WTC11 (cell line): ENCODE measurements around the gene CEP131. TPM values are rescaled to one million over a fixed set of nuclear protein-coding genes. Genes with fewer than 3 reads are reported as not detected.

Experiments used
- ATAC-seq: fragments of 200-7000 bp; cut with Tn5 transposase; 2 replicates; pipeline ENCODE4 v1.10.0; 2021; ENCODE audit warnings: mild to moderate bottlenecking, moderate library complexity
- CTCF ChIA-PET: fragments of 300-600 bp; sonication (Branson Sonifier 250); formaldehyde crosslinking; loops from one replicate; lab custom pipeline; 2021; ENCODE audit warnings: antibody characterized with exemption; lab: Charles Lee
- POLR2A ChIA-PET: fragments of 350-600 bp; sonication (Branson Sonifier 250); formaldehyde crosslinking; loops from one replicate; lab custom pipeline; 2021; ENCODE audit warnings: antibody characterized with exemption; lab: Charles Lee
- DNase-seq: peaks from one replicate; pipeline ENCODE4 v3.0.0; 2021; ENCODE audit warnings: low spot score
- H3K27ac Mint-ChIP-seq: 2 replicates; pipeline ENCODE4 v1.8.0; 2021; ENCODE audit warnings: mixed read lengths
- H3K27me3 Mint-ChIP-seq: 2 replicates; pipeline ENCODE4 v1.8.0; 2021; ENCODE audit warnings: low read depth, mild to moderate bottlenecking, moderate library complexity, mixed read lengths
- H3K36me3 Mint-ChIP-seq: 2 replicates; pipeline ENCODE4 v1.8.0; 2021; ENCODE audit warnings: mixed read lengths
- H3K4me1 Mint-ChIP-seq: 2 replicates; pipeline ENCODE4 v1.8.0; 2022; ENCODE audit warnings: mixed read lengths
- H3K4me3 Mint-ChIP-seq: 2 replicates; pipeline ENCODE4 v1.8.0; 2021; ENCODE audit warnings: mild to moderate bottlenecking, moderate library complexity, mixed read lengths
- H3K9me3 Mint-ChIP-seq: 2 replicates; pipeline ENCODE4 v1.8.0; 2021; ENCODE audit warnings: mixed read lengths
- AFF4 ChIP-seq: sonication (generic); formaldehyde crosslinking; IDR thresholded peaks from 2 replicates; pipeline ENCODE4 v1.8.1; 2023; ENCODE audit warnings: mild to moderate bottlenecking, missing genetic modification reagents, borderline replicate concordance
- ATF6 ChIP-seq: sonication (generic); formaldehyde crosslinking; IDR thresholded peaks from 2 replicates; pipeline ENCODE4 v1.8.1; 2023; ENCODE audit warnings: mild to moderate bottlenecking, missing genetic modification reagents
- CREB1 ChIP-seq: sonication (generic); formaldehyde crosslinking; IDR thresholded peaks from 2 replicates; pipeline ENCODE4 v1.8.0; 2023; ENCODE audit warnings: mild to moderate bottlenecking, missing genetic modification reagents
- HMGA2 ChIP-seq: fragments of 250-450 bp; sonication (Bioruptor Pico); IDR thresholded peaks from 2 replicates; pipeline ENCODE4 v1.4.0; 2021; ENCODE audit warnings: mild to moderate bottlenecking, moderate library complexity
- HMGXB4 ChIP-seq: sonication (generic); formaldehyde crosslinking; IDR thresholded peaks from 2 replicates; pipeline ENCODE4 v1.8.1; 2023; ENCODE audit warnings: mild to moderate bottlenecking, moderate library complexity, missing genetic modification reagents
- JAZF1 ChIP-seq: fragments of 250-450 bp; sonication (Bioruptor Pico); IDR thresholded peaks from 2 replicates; pipeline ENCODE4 v1.9.0; 2021; ENCODE audit warnings: moderate library complexity, mild to moderate bottlenecking, inconsistent platforms
- MYBL2 ChIP-seq: sonication (generic); formaldehyde crosslinking; IDR thresholded peaks from 2 replicates; pipeline ENCODE4 v1.8.1; 2023; ENCODE audit warnings: mild to moderate bottlenecking, moderate library complexity, missing genetic modification reagents
- NFYB ChIP-seq: sonication (generic); formaldehyde crosslinking; conservative IDR thresholded peaks from 2 replicates; pipeline ENCODE4 v1.8.0; 2022; ENCODE audit warnings: low read depth, missing genetic modification reagents
- PRDM15 ChIP-seq: sonication (generic); formaldehyde crosslinking; IDR thresholded peaks from 2 replicates; pipeline ENCODE4 v1.8.0; 2022; ENCODE audit warnings: missing genetic modification reagents
- PREB ChIP-seq: sonication (generic); formaldehyde crosslinking; IDR thresholded peaks from 2 replicates; pipeline ENCODE4 v1.8.1; 2022; ENCODE audit warnings: mild to moderate bottlenecking, missing genetic modification reagents, moderate library complexity, borderline replicate concordance
- RELA ChIP-seq: sonication (generic); formaldehyde crosslinking; IDR thresholded peaks from 2 replicates; pipeline ENCODE4 v1.8.1; 2022; ENCODE audit warnings: missing genetic modification reagents, mild to moderate bottlenecking, borderline replicate concordance
- TEAD4 ChIP-seq: sonication (generic); formaldehyde crosslinking; IDR thresholded peaks from 2 replicates; pipeline ENCODE4 v1.8.0; 2022; ENCODE audit warnings: mild to moderate bottlenecking, missing genetic modification reagents
- USF1 ChIP-seq: sonication (generic); formaldehyde crosslinking; IDR thresholded peaks from 2 replicates; pipeline ENCODE4 v1.8.0; 2022; ENCODE audit warnings: mild to moderate bottlenecking, missing genetic modification reagents
- total RNA-seq: library from RNA; stranded (reverse); gene quantifications from 3 replicates; pipeline ENCODE4 v1.2.3, GENCODE V29; 2021

The CEP131 gene
- total RNA-seq, 1 experiment from 2014 or later: 35.2 TPM

GRCh38 chr17:81152288-81152828 is 70.4 kb downstream of the CEP131 start:
- CTCF ChIA-PET: interaction anchor here (1.6 kb wide), 1 partner anchor 10 kb away, joined by 6 read pairs; no protein-coding TSS in a partner anchor
- no peaks in the 10 kb centered on the region for H3K4me1 Mint-ChIP-seq
- no peak for DNase-seq
- no peaks in the 10 kb centered on the region; the same call in 1 of the 2 replicates for H3K27me3 Mint-ChIP-seq
- no peak overlapping the region for H3K27ac Mint-ChIP-seq
- POLR2A ChIA-PET: no interaction called here
- H3K9me3 Mint-ChIP-seq: no peaks in the 10 kb centered on the region
- TF ChIP-seq JAZF1 (no peak), HMGA2 (no peak), CREB1 (CRISPR knock-in tag) (no peak), ATF6 (CRISPR knock-in tag) (no peak), HMGXB4 (CRISPR knock-in tag) (no peak), NFYB (CRISPR knock-in tag) (no peak), USF1 (CRISPR knock-in tag) (no peak), MYBL2 (CRISPR knock-in tag) (no peak)
- ATAC-seq: no peak
- no peak overlapping the region for H3K4me3 Mint-ChIP-seq
- H3K36me3 Mint-ChIP-seq: no peaks in the 10 kb centered on the region

- no peaks in the 10 kb centered on the region for H3K36me3 Mint-ChIP-seq
- H3K27me3 Mint-ChIP-seq: no peaks in the 10 kb centered on the region; the same call in 1 of the 2 replicates
- ChIA-PET CTCF (interaction anchor here (1.6 kb wide), 1 partner anchor 9 kb away, joined by 6 read pairs; no protein-coding TSS in a partner anchor), POLR2A (no interaction called here)
- DNase-seq (no peak), ATAC-seq (no peak)
- no peaks in the 10 kb centered on the region for H3K4me1 Mint-ChIP-seq
- H3K27ac Mint-ChIP-seq: no peak overlapping the region
- no peak overlapping the region for H3K4me3 Mint-ChIP-seq
- TF ChIP-seq PREB: no peak
- no peak for TF ChIP-seq RELA (CRISPR knock-in tag)
- TF ChIP-seq PRDM15: no peak
- TF ChIP-seq AFF4 (CRISPR knock-in tag): no peak
- TF ChIP-seq TEAD4 (CRISPR knock-in tag): no peak
- TF ChIP-seq, all 79 proteins: peak for 0
- H3K9me3 Mint-ChIP-seq: no peaks in the 10 kb centered on the region
Observed at GRCh38 chr17:81151278-81151677, 71.5 kb downstream of the CEP131 start.
